Measurements from ENCODE around the gene ZNF584.
A peak's percentile ranks its signal among the peaks of the same experiment; 100 is the strongest.

Gene ZNF584

GRCh38 chr19:58380037-58380661, 28.3 kb upstream of the ZNF584 start:
- DNase-seq, result no peak
- H3K27me3 ChIP-seq (ENCODE audit: insufficient read depth, low read depth, severe bottlenecking), result no peaks in the 10 kb centered on the region
- H3K4me3 ChIP-seq (ENCODE audit: low read depth, low read length), result peak overlapping the region; percentile 38
- H3K27ac ChIP-seq, result peak overlapping the region; percentile 98
- no peaks in the 10 kb centered on the region for H3K9me3 ChIP-seq (ENCODE audit: severe bottlenecking)
- no peaks in the 10 kb centered on the region for H3K36me3 ChIP-seq
- no peak for TF ChIP-seq CTCF (IDR thresholded peaks at IDR 0.05; ENCODE audit: low read depth, low read length)

- H3K9me3 ChIP-seq (ENCODE audit: severe bottlenecking), result no peaks in the 10 kb centered on the region
- peak within 1 kb of the TSS; percentile 98 for H3K27ac ChIP-seq
- TF ChIP-seq CTCF (IDR thresholded peaks at IDR 0.05; ENCODE audit: low read depth, low read length), result no peak
- peak; percentile 99 for DNase-seq
- no peaks in the 10 kb centered on the region for H3K36me3 ChIP-seq
- no peaks in the 10 kb centered on the region for H3K27me3 ChIP-seq (ENCODE audit: insufficient read depth, low read depth, severe bottlenecking)
- H3K4me3 ChIP-seq (ENCODE audit: low read depth, low read length), result peak within 1 kb of the TSS; percentile 38
These were observed 27.6 kb upstream of the ZNF584 start, which contains the start of gene ZNF837 for GRCh38 chr19:58380662-58381459. TSS of gene ZNF837 (minus strand) at chr19:58381030. CDS start at chr19:58369332, 11,698 bp downstream.

- peak overlapping the region; percentile 38 for H3K4me3 ChIP-seq (ENCODE audit: low read depth, low read length)
- no peak for TF ChIP-seq CTCF (IDR thresholded peaks at IDR 0.05; ENCODE audit: low read depth, low read length)
- no peaks in the 10 kb centered on the region for H3K9me3 ChIP-seq (ENCODE audit: severe bottlenecking)
- H3K27ac ChIP-seq, result peak overlapping the region; percentile 98
- DNase-seq, result no peak
- H3K27me3 ChIP-seq (ENCODE audit: insufficient read depth, low read depth, severe bottlenecking), result no peaks in the 10 kb centered on the region
- H3K36me3 ChIP-seq, result no peaks in the 10 kb centered on the region
These were observed 26.8 kb upstream of the ZNF584 start for GRCh38 chr19:58381460-58382212.

- no peaks in the 10 kb centered on the region for H3K9me3 ChIP-seq (ENCODE audit: severe bottlenecking)
- DNase-seq, result no peak
- TF ChIP-seq CTCF (IDR thresholded peaks at IDR 0.05; ENCODE audit: low read depth, low read length), result no peak
- no peaks in the 10 kb centered on the region for H3K27me3 ChIP-seq (ENCODE audit: insufficient read depth, low read depth, severe bottlenecking)
- H3K36me3 ChIP-seq, result peaks cover 1% of the 10 kb centered on the region
- no peak overlapping the region for H3K27ac ChIP-seq
- H3K4me3 ChIP-seq (ENCODE audit: low read depth, low read length), result no peak overlapping the region
These were observed 25.3 kb upstream of the ZNF584 start for GRCh38 chr19:58382997-58383603.

GRCh38 chr19:58385313-58385890, 23.0 kb upstream of the ZNF584 start:
- Histone ChIP-seq H3K4me3 (ENCODE audit: low read depth, low read length) (peak overlapping the region; percentile 98), H3K36me3 (peaks cover 23% of the 10 kb centered on the region), H3K27me3 (ENCODE audit: insufficient read depth, low read depth, severe bottlenecking) (no peaks in the 10 kb centered on the region), H3K9me3 (ENCODE audit: severe bottlenecking) (no peaks in the 10 kb centered on the region), H3K27ac (peak overlapping the region; percentile 98)
- no peak for TF ChIP-seq CTCF (IDR thresholded peaks at IDR 0.05; ENCODE audit: low read depth, low read length)
- DNase-seq, result no peak

Measured in WERI-Rb-1 (cell line).